ENCODE data around the gene CDR2. TPM values are rescaled to one million over a fixed set of nuclear protein-coding genes. Genes with fewer than 3 reads are reported as not detected.
A peak's percentile ranks its signal among the peaks of the same experiment; 100 is the strongest.

Gene CDR2
- total and polyA plus RNA-seq, 2 of the 13 experiments (the other 11 are each of a cell fraction or from before 2014, with no cell fraction given), result 59.0 to 78.9 TPM

DNA sequence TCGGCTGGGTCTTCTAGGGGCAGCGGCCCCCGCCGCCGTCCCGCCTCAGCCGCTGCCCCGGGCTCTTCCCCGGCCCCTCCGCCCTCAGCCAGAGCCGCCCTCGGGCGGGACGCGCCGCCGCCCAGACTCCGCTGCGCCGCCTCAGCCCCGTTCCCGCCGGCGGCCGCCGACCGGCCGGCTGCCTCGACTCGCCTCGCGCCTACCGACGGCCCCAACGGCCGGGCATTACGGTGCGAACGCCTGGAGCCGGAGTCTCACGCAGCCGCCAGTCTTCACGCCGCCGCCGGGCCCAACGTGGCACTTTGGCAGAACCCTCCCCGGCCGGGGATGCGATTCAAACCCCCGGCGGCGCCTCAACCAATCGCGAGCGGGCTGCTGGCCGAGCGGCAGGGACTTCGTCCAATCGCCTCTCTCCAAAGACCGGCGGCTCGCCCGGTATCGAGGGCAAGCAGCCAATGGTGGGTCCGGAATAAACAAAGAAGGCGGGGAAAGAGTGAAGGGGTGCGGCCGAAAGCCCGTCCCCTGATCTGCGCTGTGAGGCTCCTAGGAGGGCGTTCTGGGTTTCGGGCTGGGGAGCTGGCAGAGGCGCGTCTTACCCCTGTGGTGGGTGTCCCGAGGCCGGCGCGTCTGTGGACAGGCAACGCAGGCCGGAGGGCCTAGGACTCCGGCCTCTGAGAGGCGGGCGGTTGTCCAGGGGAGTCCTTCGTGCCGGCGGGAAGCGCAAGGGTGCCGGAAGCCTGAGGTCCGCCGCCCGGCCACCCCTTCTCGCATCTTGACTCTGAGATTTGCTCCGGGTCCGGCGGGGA lies at the start of gene CDR2 (continued):
- TF ChIP-seq ZNF616 (CRISPR knock-in tag; IDR thresholded peaks at IDR 0.05; ENCODE audit: low read depth) (peak; percentile 87; the same call in 1 of the 2 replicates), NFE2L1 (CRISPR knock-in tag; IDR thresholded peaks at IDR 0.05; ENCODE audit: borderline replicate concordance) (0 out of 2 replicates have a peak, but pooled peaks have one; percentile 81), BRD4 (CRISPR knock-in tag; IDR thresholded peaks at IDR 0.05) (no peak), PHF5A (CRISPR knock-in tag; IDR thresholded peaks at IDR 0.05; ENCODE audit: low read depth, unreplicated experiment) (peak; percentile 30), TBX2 (CRISPR knock-in tag; IDR thresholded peaks at IDR 0.05; ENCODE audit: borderline replicate concordance) (peak; percentile 74; the same call in 1 of the 2 replicates), ZNF556 (CRISPR knock-in tag; IDR thresholded peaks at IDR 0.05; ENCODE audit: borderline replicate concordance) (peak; percentile 62; the same call in 1 of the 2 replicates), SNRNP70 (IDR thresholded peaks at IDR 0.05; ENCODE audit: low read depth, low read length) (no peak), SPEN (CRISPR knock-in tag; IDR thresholded peaks at IDR 0.05; ENCODE audit: low read depth) (no peak; the same call in 1 of the 2 replicates), ZBTB7A (CRISPR knock-in tag; IDR thresholded peaks at IDR 0.05) (no peak), RCOR2 (CRISPR knock-in tag; IDR thresholded peaks at IDR 0.05) (no peak), ATM (IDR thresholded peaks at IDR 0.05; ENCODE audit: borderline replicate concordance) (no peak), ZNF788 (CRISPR knock-in tag; IDR thresholded peaks at IDR 0.05; ENCODE audit: borderline replicate concordance) (peak; percentile 92; the same call in 1 of the 2 replicates), MAFG (CRISPR knock-in tag; IDR thresholded peaks at IDR 0.05) (no peak), TGIF2 (CRISPR knock-in tag; IDR thresholded peaks at IDR 0.05) (peak; percentile 74), ZBTB38 (CRISPR knock-in tag; IDR thresholded peaks at IDR 0.05) (no peak), ZBTB42 (CRISPR knock-in tag; IDR thresholded peaks at IDR 0.05) (peak; percentile 91), ZNF468 (CRISPR knock-in tag; IDR thresholded peaks at IDR 0.05) (no peak), JUN (CRISPR knock-in tag; IDR thresholded peaks at IDR 0.05) (peak; percentile 16; the same call in 1 of the 2 replicates)
- TF ChIP-seq, protein P1, sequence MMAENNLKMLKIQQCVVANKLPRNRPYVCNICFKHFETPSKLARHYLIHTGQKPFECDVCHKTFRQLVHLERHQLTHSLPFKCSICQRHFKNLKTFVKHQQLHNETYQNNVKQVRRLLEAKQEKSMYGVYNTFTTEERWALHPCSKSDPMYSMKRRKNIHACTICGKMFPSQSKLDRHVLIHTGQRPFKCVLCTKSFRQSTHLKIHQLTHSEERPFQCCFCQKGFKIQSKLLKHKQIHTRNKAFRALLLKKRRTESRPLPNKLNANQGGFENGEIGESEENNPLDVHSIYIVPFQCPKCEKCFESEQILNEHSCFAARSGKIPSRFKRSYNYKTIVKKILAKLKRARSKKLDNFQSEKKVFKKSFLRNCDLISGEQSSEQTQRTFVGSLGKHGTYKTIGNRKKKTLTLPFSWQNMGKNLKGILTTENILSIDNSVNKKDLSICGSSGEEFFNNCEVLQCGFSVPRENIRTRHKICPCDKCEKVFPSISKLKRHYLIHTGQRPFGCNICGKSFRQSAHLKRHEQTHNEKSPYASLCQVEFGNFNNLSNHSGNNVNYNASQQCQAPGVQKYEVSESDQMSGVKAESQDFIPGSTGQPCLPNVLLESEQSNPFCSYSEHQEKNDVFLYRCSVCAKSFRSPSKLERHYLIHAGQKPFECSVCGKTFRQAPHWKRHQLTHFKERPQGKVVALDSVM (CRISPR knock-in tag; IDR thresholded peaks at IDR 0.05), result peak; percentile 67
- TF ChIP-seq, protein P2, sequence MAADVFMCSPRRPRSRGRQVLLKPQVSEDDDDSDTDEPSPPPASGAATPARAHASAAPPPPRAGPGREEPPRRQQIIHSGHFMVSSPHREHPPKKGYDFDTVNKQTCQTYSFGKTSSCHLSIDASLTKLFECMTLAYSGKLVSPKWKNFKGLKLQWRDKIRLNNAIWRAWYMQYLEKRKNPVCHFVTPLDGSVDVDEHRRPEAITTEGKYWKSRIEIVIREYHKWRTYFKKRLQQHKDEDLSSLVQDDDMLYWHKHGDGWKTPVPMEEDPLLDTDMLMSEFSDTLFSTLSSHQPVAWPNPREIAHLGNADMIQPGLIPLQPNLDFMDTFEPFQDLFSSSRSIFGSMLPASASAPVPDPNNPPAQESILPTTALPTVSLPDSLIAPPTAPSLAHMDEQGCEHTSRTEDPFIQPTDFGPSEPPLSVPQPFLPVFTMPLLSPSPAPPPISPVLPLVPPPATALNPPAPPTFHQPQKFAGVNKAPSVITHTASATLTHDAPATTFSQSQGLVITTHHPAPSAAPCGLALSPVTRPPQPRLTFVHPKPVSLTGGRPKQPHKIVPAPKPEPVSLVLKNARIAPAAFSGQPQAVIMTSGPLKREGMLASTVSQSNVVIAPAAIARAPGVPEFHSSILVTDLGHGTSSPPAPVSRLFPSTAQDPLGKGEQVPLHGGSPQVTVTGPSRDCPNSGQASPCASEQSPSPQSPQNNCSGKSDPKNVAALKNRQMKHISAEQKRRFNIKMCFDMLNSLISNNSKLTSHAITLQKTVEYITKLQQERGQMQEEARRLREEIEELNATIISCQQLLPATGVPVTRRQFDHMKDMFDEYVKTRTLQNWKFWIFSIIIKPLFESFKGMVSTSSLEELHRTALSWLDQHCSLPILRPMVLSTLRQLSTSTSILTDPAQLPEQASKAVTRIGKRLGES (CRISPR knock-in tag; IDR thresholded peaks at IDR 0.05; ENCODE audit: borderline replicate concordance), result no peak
- TF ChIP-seq, protein P3, sequence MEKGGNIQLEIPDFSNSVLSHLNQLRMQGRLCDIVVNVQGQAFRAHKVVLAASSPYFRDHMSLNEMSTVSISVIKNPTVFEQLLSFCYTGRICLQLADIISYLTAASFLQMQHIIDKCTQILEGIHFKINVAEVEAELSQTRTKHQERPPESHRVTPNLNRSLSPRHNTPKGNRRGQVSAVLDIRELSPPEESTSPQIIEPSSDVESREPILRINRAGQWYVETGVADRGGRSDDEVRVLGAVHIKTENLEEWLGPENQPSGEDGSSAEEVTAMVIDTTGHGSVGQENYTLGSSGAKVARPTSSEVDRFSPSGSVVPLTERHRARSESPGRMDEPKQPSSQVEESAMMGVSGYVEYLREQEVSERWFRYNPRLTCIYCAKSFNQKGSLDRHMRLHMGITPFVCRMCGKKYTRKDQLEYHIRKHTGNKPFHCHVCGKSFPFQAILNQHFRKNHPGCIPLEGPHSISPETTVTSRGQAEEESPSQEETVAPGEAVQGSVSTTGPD (CRISPR knock-in tag; IDR thresholded peaks at IDR 0.05), result peak; percentile 81; the same call in 1 of the 2 replicates
- TF ChIP-seq, protein P4, sequence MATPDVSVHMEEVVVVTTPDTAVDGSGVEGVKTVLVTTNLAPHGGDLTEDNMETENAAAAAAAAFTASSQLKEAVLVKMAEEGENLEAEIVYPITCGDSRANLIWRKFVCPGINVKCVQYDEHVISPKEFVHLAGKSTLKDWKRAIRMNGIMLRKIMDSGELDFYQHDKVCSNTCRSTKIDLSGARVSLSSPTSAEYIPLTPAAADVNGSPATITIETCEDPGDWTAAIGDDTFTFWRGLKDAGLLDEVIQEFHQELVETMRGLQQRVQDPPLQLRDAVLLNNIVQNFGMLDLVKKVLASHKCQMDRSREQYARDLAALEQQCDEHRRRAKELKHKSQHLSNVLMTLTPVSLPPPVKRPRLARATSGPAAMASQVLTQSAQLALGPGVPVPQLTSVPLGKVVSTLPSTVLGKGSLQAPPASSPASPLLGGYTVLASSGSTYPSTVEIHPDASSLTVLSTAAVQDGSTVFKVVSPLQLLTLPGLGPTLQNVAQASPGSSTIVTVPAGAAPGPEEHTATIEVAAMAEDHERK (CRISPR knock-in tag; IDR thresholded peaks at IDR 0.05; ENCODE audit: low read depth), result no peak

All from HepG2 (cell line).